Activated CD8-positive, alpha-beta T cell treated with anti-CD3 and anti-CD28 coated beads for 36 hours (primary cell): ENCODE results near the gene DCLK2. TPM values are rescaled to one million over a fixed set of nuclear protein-coding genes. Genes with fewer than 3 reads are reported as not detected.

Source experiments
- ATAC-seq: fragments of 200-7000 bp; cut with Tn5 transposase; one replicate; pipeline ENCODE4 v1.10.0; 2021; ENCODE audit warnings: mild to moderate bottlenecking, moderate library complexity
- CTCF ChIA-PET: fragments of 350-600 bp; sonication (Branson Sonifier 250); formaldehyde crosslinking; loops from one replicate; lab custom pipeline; 2021; ENCODE audit warnings: antibody characterized with exemption; lab: Charles Lee
- POLR2A ChIA-PET: fragments of 350-600 bp; sonication (Branson Sonifier 250); formaldehyde crosslinking; loops from one replicate; lab custom pipeline; 2021; ENCODE audit warnings: antibody characterized with exemption; lab: Charles Lee
- DNase-seq: peaks from one replicate; pipeline ENCODE4 v3.0.0-alpha.2; 2020
- H3K27ac Mint-ChIP-seq: one replicate; pipeline ENCODE4 v1.8.0; 2021; ENCODE audit warnings: mild to moderate bottlenecking, mixed read lengths
- H3K27me3 Mint-ChIP-seq: one replicate; pipeline ENCODE4 v1.8.0; 2021; ENCODE audit warnings: mixed read lengths
- H3K36me3 Mint-ChIP-seq: one replicate; pipeline ENCODE4 v1.8.0; 2021; ENCODE audit warnings: low read depth, mixed read lengths
- H3K4me1 Mint-ChIP-seq: one replicate; pipeline ENCODE4 v1.8.0; 2021; ENCODE audit warnings: low read depth, mixed read lengths
- H3K4me3 Mint-ChIP-seq: one replicate; pipeline ENCODE4 v1.8.0; 2021; ENCODE audit warnings: mild to moderate bottlenecking, moderate library complexity, mixed read lengths
- H3K9me3 Mint-ChIP-seq: one replicate; pipeline ENCODE4 v1.8.0; 2021; ENCODE audit warnings: mixed read lengths
- intact Hi-C: fragments of 100-400 bp; cut with micrococcal nuclease; formaldehyde crosslinking; loops from one replicate; pipeline ENCODE4 v1.10.0; 2022
- total RNA-seq, 2 experiments: library from RNA; stranded (reverse); gene quantifications; one replicate each; pipeline ENCODE4 v1.2.3, GENCODE V29; 2021
- TF ChIP-seq, protein P1 (sequence below): fragments of 200-600 bp; IDR thresholded peaks from one replicate; pipeline ENCODE4 v1.8.0; 2022; ENCODE audit warnings: antibody characterized with exemption, mild to moderate bottlenecking

Gene DCLK2
- total RNA-seq, 2 experiments from 2014 or later = not detected

DNA sequence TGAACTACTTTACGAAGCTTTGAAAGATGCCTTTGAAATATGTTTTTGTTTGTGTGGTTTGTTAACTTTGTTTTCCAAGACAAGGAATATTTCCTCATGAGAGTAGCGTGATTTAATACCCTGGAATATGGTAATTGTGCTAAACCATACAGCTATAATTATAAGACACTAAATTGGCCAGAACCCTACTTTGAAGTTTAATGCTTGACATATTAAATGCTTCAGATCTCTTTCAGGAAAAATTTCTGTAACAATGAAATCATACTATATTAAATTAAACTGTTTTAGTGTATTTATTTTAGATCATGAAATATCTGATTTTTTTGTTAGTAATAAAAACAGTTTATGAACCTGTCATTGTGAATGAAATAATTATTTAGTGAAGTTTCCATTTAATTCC is 63.5 kb downstream of the DCLK2 start:
- Mint-ChIP-seq H3K9me3 (no peaks in the 10 kb centered on the region), H3K4me3 (no peak overlapping the region), H3K36me3 (no peaks in the 10 kb centered on the region), H3K4me1 (peaks cover 8% of the 10 kb centered on the region), H3K27ac (no peak overlapping the region), H3K27me3 (peaks cover 5% of the 10 kb centered on the region)
- ChIA-PET CTCF (no interaction called here), POLR2A (no interaction called here)
- ATAC-seq (no peak), DNase-seq (no peak)
- intact Hi-C loops = no loop called here
- TF ChIP-seq, protein P1, sequence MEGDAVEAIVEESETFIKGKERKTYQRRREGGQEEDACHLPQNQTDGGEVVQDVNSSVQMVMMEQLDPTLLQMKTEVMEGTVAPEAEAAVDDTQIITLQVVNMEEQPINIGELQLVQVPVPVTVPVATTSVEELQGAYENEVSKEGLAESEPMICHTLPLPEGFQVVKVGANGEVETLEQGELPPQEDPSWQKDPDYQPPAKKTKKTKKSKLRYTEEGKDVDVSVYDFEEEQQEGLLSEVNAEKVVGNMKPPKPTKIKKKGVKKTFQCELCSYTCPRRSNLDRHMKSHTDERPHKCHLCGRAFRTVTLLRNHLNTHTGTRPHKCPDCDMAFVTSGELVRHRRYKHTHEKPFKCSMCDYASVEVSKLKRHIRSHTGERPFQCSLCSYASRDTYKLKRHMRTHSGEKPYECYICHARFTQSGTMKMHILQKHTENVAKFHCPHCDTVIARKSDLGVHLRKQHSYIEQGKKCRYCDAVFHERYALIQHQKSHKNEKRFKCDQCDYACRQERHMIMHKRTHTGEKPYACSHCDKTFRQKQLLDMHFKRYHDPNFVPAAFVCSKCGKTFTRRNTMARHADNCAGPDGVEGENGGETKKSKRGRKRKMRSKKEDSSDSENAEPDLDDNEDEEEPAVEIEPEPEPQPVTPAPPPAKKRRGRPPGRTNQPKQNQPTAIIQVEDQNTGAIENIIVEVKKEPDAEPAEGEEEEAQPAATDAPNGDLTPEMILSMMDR = no peak

- no peak overlapping the region for H3K4me3 Mint-ChIP-seq
- CTCF ChIA-PET = no interaction called here
- ATAC-seq = no peak
These were observed 64.6 kb downstream of the DCLK2 start for GRCh38 chr4:150142831-150143230.

GRCh38 chr4:150145090-150145945 is 67.1 kb downstream of the DCLK2 start:
- DNase-seq = no peak
- ATAC-seq = no peak
- H3K4me1 Mint-ChIP-seq = peaks cover 8% of the 10 kb centered on the region
- H3K4me3 Mint-ChIP-seq = no peak overlapping the region
- ChIA-PET CTCF (no interaction called here), POLR2A (no interaction called here)
- TF ChIP-seq, protein P1 = no peak
- H3K27me3 Mint-ChIP-seq = peaks cover 11% of the 10 kb centered on the region
- intact Hi-C loops = no loop called here
- H3K36me3 Mint-ChIP-seq = no peaks in the 10 kb centered on the region
- H3K27ac Mint-ChIP-seq = no peak overlapping the region
- H3K9me3 Mint-ChIP-seq = no peaks in the 10 kb centered on the region

More at GRCh38 chr4:150142831-150143230, 64.6 kb downstream of the DCLK2 start:
- TF ChIP-seq, protein P1 = no peak
- Mint-ChIP-seq H3K36me3 (no peaks in the 10 kb centered on the region), H3K27ac (no peak overlapping the region), H3K9me3 (no peaks in the 10 kb centered on the region), H3K4me1 (peaks cover 8% of the 10 kb centered on the region), H3K27me3 (peaks cover 9% of the 10 kb centered on the region)
- POLR2A ChIA-PET = interaction anchor here (0.5 to 0.9 kb wide), 2 partner anchors 14 to 47 kb away, joined by 3 read pairs; no protein-coding TSS in a partner anchor
- intact Hi-C loops = no loop called here
- DNase-seq = no peak

DNA sequence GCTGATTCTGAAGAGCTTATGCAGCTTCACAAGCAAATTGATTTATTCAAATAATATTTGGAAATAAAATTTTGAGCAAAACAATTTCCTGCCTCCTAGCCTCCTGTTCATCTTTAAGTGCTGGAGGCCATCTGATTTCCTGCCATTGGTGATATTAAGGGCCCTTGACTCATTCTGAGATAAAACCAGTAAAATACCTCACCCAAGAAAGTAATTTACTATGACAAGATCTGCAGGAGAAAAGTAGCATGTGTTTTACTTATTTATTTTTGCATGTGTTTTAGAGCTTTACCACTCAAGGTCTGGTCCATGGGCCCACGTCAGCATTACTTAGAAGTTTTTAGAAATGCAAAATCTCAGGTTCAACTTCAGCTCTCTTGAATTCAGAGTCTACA is 67.7 kb downstream of the DCLK2 start:
- Mint-ChIP-seq H3K27me3 (peaks cover 11% of the 10 kb centered on the region), H3K4me1 (peaks cover 6% of the 10 kb centered on the region), H3K9me3 (no peaks in the 10 kb centered on the region), H3K4me3 (no peak overlapping the region), H3K27ac (no peak overlapping the region), H3K36me3 (no peaks in the 10 kb centered on the region)
- ChIA-PET CTCF (interaction anchor here (0.6 kb wide), 1 partner anchor 21 kb away, joined by 3 read pairs; no protein-coding TSS in a partner anchor), POLR2A (no interaction called here)
- DNase-seq (no peak), ATAC-seq (no peak)
- TF ChIP-seq, protein P1 = no peak
- intact Hi-C loops = no loop called here

DNA sequence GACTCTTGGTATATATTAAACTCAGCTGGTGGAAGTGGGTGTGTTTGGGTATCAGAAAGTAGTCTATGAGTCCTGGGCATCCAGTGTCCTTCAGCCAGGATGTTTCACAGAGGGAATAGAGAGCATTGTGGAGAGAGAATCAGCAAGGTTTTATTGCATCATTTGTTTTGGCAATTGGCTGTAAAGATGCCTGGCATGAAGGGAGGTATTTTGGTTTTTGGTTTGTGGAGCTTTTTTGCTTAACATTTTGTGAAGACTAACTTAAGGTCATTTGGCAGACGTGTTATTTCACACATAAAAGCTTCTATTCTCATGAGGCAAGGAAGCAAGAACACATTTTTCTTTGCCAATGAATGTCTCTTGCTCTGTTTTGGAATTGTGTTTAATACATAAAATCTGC is 71.1 kb downstream of the DCLK2 start:
- Mint-ChIP-seq H3K36me3 (no peaks in the 10 kb centered on the region), H3K27ac (no peak overlapping the region), H3K4me1 (no peaks in the 10 kb centered on the region), H3K4me3 (no peak overlapping the region), H3K27me3 (peaks cover 8% of the 10 kb centered on the region), H3K9me3 (no peaks in the 10 kb centered on the region)
- DNase-seq (no peak), ATAC-seq (no peak)
- TF ChIP-seq, protein P1 = no peak
- ChIA-PET POLR2A (no interaction called here), CTCF (interaction anchor here (0.9 kb wide), 1 partner anchor 93 kb away, joined by 3 read pairs; no protein-coding TSS in a partner anchor)
- intact Hi-C loops = no loop called here
